GM23338 (cell line): Measurements from ENCODE around the gene MAD2L2. TPM values are rescaled to one million over a fixed set of nuclear protein-coding genes. Genes with fewer than 3 reads are reported as not detected.

Source experiments
- ATAC-seq: fragments of 200-7000 bp; cut with Tn5 transposase; 3 replicates; pipeline ENCODE4 v1.9.1; 2020
- DNase-seq: peaks from one replicate; pipeline ENCODE4 v3.0.0-alpha.2; 2015; ENCODE audit warnings: low spot score
- H2AFZ ChIP-seq: fragments of 200-600 bp; sonication (generic); 2 replicates; pipeline ENCODE4 v1.8.0; 2016; ENCODE audit warnings: antibody characterized with exemption, mild to moderate bottlenecking, moderate library complexity
- H3F3A ChIP-seq: fragments of 200-600 bp; sonication (generic); replicated peaks from 2 replicates; pipeline ENCODE4 v1.8.0; 2017; ENCODE audit warnings: antibody characterized with exemption, mixed run types, low read depth
- H3K27ac ChIP-seq: fragments of 200-600 bp; sonication (generic); 2 replicates; pipeline ENCODE4 v1.6.1; 2016; ENCODE audit warnings: low read depth
- H3K27me3 ChIP-seq: fragments of 200-600 bp; sonication (generic); 2 replicates; pipeline ENCODE4 v1.8.0; 2016; ENCODE audit warnings: mild to moderate bottlenecking, mixed run types, moderate library complexity; ENCODE audit not compliant: insufficient read depth
- H3K36me3 ChIP-seq: fragments of 200-600 bp; sonication (generic); 2 replicates; pipeline ENCODE4 v1.8.0; 2016; ENCODE audit warnings: mild to moderate bottlenecking; ENCODE audit not compliant: insufficient read depth
- H3K4me1 ChIP-seq: fragments of 200-600 bp; sonication (generic); 2 replicates; pipeline ENCODE4 v1.8.0; 2016; ENCODE audit warnings: mild to moderate bottlenecking, moderate library complexity; ENCODE audit not compliant: insufficient read depth
- H3K4me2 ChIP-seq: fragments of 200-600 bp; sonication (generic); 2 replicates; pipeline ENCODE4 v1.7.1; 2017; ENCODE audit warnings: mixed run types
- H3K4me3 ChIP-seq: fragments of 200-600 bp; sonication (generic); 2 replicates; pipeline ENCODE4 v1.6.1; 2016; ENCODE audit warnings: mixed run types
- H3K79me2 ChIP-seq: fragments of 200-600 bp; sonication (generic); replicated peaks from 2 replicates; pipeline ENCODE4 v1.8.0; 2017; ENCODE audit warnings: mild to moderate bottlenecking; ENCODE audit not compliant: insufficient read depth
- H3K9me2 ChIP-seq: fragments of 200-600 bp; sonication (generic); 2 replicates; pipeline ENCODE4 v1.8.0; 2017; ENCODE audit not compliant: insufficient read depth
- H4K20me1 ChIP-seq: fragments of 200-600 bp; sonication (generic); replicated peaks from 2 replicates; pipeline ENCODE4 v1.8.0; 2017; ENCODE audit warnings: mild to moderate bottlenecking; ENCODE audit not compliant: insufficient read depth
- H3K27ac Mint-ChIP-seq: 2 replicates; pipeline ENCODE4 v1.8.0; 2020; ENCODE audit warnings: inconsistent platforms, mild to moderate bottlenecking, moderate library complexity, mixed read lengths
- H3K27me3 Mint-ChIP-seq: 3 replicates; pipeline ENCODE4 v1.8.0; 2022; ENCODE audit warnings: low read depth, mild to moderate bottlenecking, moderate library complexity, mixed read lengths, inconsistent platforms; ENCODE audit not compliant: insufficient read depth, poor library complexity
- H3K36me3 Mint-ChIP-seq: 3 replicates; pipeline ENCODE4 v1.8.0; 2021; ENCODE audit warnings: low read depth, mild to moderate bottlenecking, inconsistent platforms, moderate library complexity, mixed read lengths
- H3K4me1 Mint-ChIP-seq: 3 replicates; pipeline ENCODE4 v1.8.0; 2020; ENCODE audit warnings: mild to moderate bottlenecking, inconsistent platforms, mixed read lengths
- H3K4me3 Mint-ChIP-seq: 3 replicates; pipeline ENCODE4 v1.8.0; 2021; ENCODE audit warnings: moderate library complexity, mild to moderate bottlenecking, inconsistent platforms, mixed read lengths
- H3K9me3 Mint-ChIP-seq: 3 replicates; pipeline ENCODE4 v1.8.0; 2020; ENCODE audit warnings: moderate library complexity, mild to moderate bottlenecking, inconsistent platforms, mixed read lengths
- CREB1 ChIP-seq: fragments of 250-450 bp; sonication (Bioruptor Pico); IDR thresholded peaks from 2 replicates; pipeline ENCODE4 v1.5.0; 2020; ENCODE audit warnings: low read depth, mild to moderate bottlenecking, moderate library complexity
- CTCF ChIP-seq, 2 experiments: fragments of 200-600 bp in 1 of 2; sonication (generic) in 1 of 2; conservative IDR thresholded peaks; 2 replicates each; pipeline versions ENCODE4 v1.5.1 to v1.6.1; 2016 to 2017; ENCODE audit warnings: antibody characterized with exemption in 2 of 2, low read depth in 2 of 2, mild to moderate bottlenecking in 2 of 2, moderate library complexity in 1 of 2
- ETS1 ChIP-seq: IDR thresholded peaks from 2 replicates; pipeline ENCODE4 v1.6.1; 2016; ENCODE audit warnings: antibody characterized with exemption
- EZH2 ChIP-seq: fragments of 200-600 bp; sonication (generic); IDR thresholded peaks from one replicate; pipeline ENCODE4 v1.8.0; 2017; ENCODE audit warnings: antibody characterized with exemption, mild to moderate bottlenecking, low read depth; ENCODE audit not compliant: unreplicated experiment
- EZH2phosphoT487 ChIP-seq: fragments of 200-600 bp; sonication (generic); IDR thresholded peaks from one replicate; pipeline ENCODE4 v1.8.1; 2018; ENCODE audit warnings: antibody characterized with exemption; ENCODE audit not compliant: unreplicated experiment
- JUNB ChIP-seq: IDR thresholded peaks from one replicate; pipeline ENCODE4 v1.6.1; 2016; ENCODE audit warnings: antibody characterized with exemption; ENCODE audit not compliant: unreplicated experiment
- NANOG ChIP-seq: IDR thresholded peaks from 2 replicates; pipeline ENCODE4 v1.6.1; 2016; ENCODE audit warnings: antibody characterized with exemption, borderline replicate concordance
- POLR2AphosphoS5 ChIP-seq: IDR thresholded peaks from 2 replicates; pipeline ENCODE4 v1.6.1; 2016; ENCODE audit warnings: antibody characterized with exemption, low read depth
- STAT1 ChIP-seq: IDR thresholded peaks from one replicate; pipeline ENCODE4 v1.6.1; 2016; ENCODE audit warnings: antibody characterized with exemption; ENCODE audit not compliant: unreplicated experiment
- ZNF114 ChIP-seq: fragments of 250-450 bp; sonication (Bioruptor Pico); IDR thresholded peaks from 2 replicates; pipeline ENCODE4 v1.5.0; 2020; ENCODE audit warnings: mild to moderate bottlenecking, moderate library complexity
- ZNF331 ChIP-seq: fragments of 250-450 bp; sonication (Bioruptor Pico); IDR thresholded peaks from 2 replicates; pipeline ENCODE4 v1.5.0; 2020; ENCODE audit warnings: low read depth, mild to moderate bottlenecking, moderate library complexity
- ZNF462 ChIP-seq: fragments of 250-450 bp; sonication (Bioruptor Pico); IDR thresholded peaks from 2 replicates; pipeline ENCODE4 v1.5.0; 2020; ENCODE audit warnings: mild to moderate bottlenecking, moderate library complexity
- polyA plus RNA-seq: library from polyadenylated mRNA; unstranded; fragments of >200 nt; fragmentation: Nextera tagmentation; extraction: Ambion mirVana; gene quantifications from 2 replicates; pipeline ENCODE4 v1.2.1, GENCODE V29; 2016
- total RNA-seq: library from RNA; depleted of rRNA; stranded (reverse); fragments of >200 nt; shearing (Covaris generic); gene quantifications from 2 replicates; pipeline ENCODE4 v1.2.3, GENCODE V29; 2014

MAD2L2 gene
- total and polyA plus RNA-seq, 2 experiments from 2014 or later = 498 to 552 TPM

GRCh38 chr1:11640944-11641343, 40.0 kb downstream of the MAD2L2 start:
- Histone ChIP-seq H2AFZ (no peak overlapping the region), H4K20me1 (peaks cover 4% of the 10 kb centered on the region; the same call in 1 of the 2 replicates), H3K36me3 (no peaks in the 10 kb centered on the region), H3K4me3 (no peak overlapping the region), H3K27ac (no peak overlapping the region), H3F3A (0 out of 2 replicates have a peak, but pooled peaks cover 4% of the 10 kb centered on the region), H3K4me1 (no peaks in the 10 kb centered on the region), H3K27me3 (no peaks in the 10 kb centered on the region), H3K4me2 (no peak overlapping the region), H3K79me2 (no peaks in the 10 kb centered on the region), H3K9me2 (no peaks in the 10 kb centered on the region)
- peaks cover 2% of the 10 kb centered on the region; the same call in 1 of the 3 replicates for H3K36me3 Mint-ChIP-seq
- no peaks in the 10 kb centered on the region for H3K4me1 Mint-ChIP-seq
- H3K9me3 Mint-ChIP-seq = no peaks in the 10 kb centered on the region
- TF ChIP-seq STAT1 (no peak), EZH2phosphoT487 (no peak), POLR2AphosphoS5 (no peak), ZNF331 (CRISPR knock-in tag) (no peak), JUNB (no peak), ZNF114 (CRISPR knock-in tag) (no peak), EZH2 (no peak), ETS1 (no peak), CREB1 (no peak), CTCF (conservative IDR thresholded peaks at IDR 0.05; ENCODE audit: low read depth in 2 of 2) (no peak), NANOG (no peak)
- H3K27ac Mint-ChIP-seq = no peak overlapping the region
- H3K27me3 Mint-ChIP-seq = no peaks in the 10 kb centered on the region
- DNase-seq (no peak), ATAC-seq (no peak)
- H3K4me3 Mint-ChIP-seq = no peak overlapping the region

GRCh38 chr1:11640101-11640500, 40.8 kb downstream of the MAD2L2 start:
- H3K27ac Mint-ChIP-seq = no peak overlapping the region
- no peak overlapping the region for H3K4me3 Mint-ChIP-seq
- Histone ChIP-seq H4K20me1 (peaks cover 3% of the 10 kb centered on the region; the same call in 1 of the 2 replicates), H3K4me3 (no peak overlapping the region), H3K27me3 (no peaks in the 10 kb centered on the region), H3K4me1 (no peaks in the 10 kb centered on the region), H3K9me2 (no peaks in the 10 kb centered on the region), H3K27ac (no peak overlapping the region), H3F3A (0 out of 2 replicates have a peak, but pooled peaks cover 4% of the 10 kb centered on the region), H3K36me3 (no peaks in the 10 kb centered on the region), H3K79me2 (no peaks in the 10 kb centered on the region), H3K4me2 (no peak overlapping the region), H2AFZ (no peak overlapping the region)
- DNase-seq (no peak), ATAC-seq (no peak)
- peaks cover under 1% of the 10 kb centered on the region; the same call in 1 of the 3 replicates for H3K36me3 Mint-ChIP-seq
- no peaks in the 10 kb centered on the region for H3K9me3 Mint-ChIP-seq
- H3K4me1 Mint-ChIP-seq = no peaks in the 10 kb centered on the region
- peaks cover 3% of the 10 kb centered on the region for H3K27me3 Mint-ChIP-seq
- no peak for TF ChIP-seq ZNF462 (CRISPR knock-in tag)
- no peak for TF ChIP-seq JUNB
- TF ChIP-seq POLR2AphosphoS5 = no peak
- TF ChIP-seq EZH2phosphoT487 = no peak
- TF ChIP-seq ETS1 = no peak
- no peak for TF ChIP-seq STAT1
- no peak for TF ChIP-seq ZNF114 (CRISPR knock-in tag)
